HG03108 (cell line): ENCODE data around the gene ADCY3.
"Not testable (repeated sequence)": the region's sequence is repeated elsewhere in the genome, so short reads cannot be mapped to it uniquely, and the experiment has no call there.

ENCODE experiments used
- ATAC-seq: cut with Tn5 transposase; IDR thresholded peaks from one replicate; pipeline ENCODE4 v1.9.1; 2021; ENCODE audit warnings: moderate library complexity; ENCODE audit not compliant: unreplicated experiment

The ADCY3 gene

GRCh38 chr2:24819442-24820174, 100.4 kb downstream of the ADCY3 start:
- ATAC-seq: no peak

- ATAC-seq: no peak
These were observed 101.3 kb downstream of the ADCY3 start for GRCh38 chr2:24818721-24819167.

GRCh38 chr2:24816884-24817283, 103.2 kb downstream of the ADCY3 start:
- ATAC-seq: no peak

GRCh38 chr2:24816404-24816803, 103.6 kb downstream of the ADCY3 start:
- no peak for ATAC-seq

- no peak for ATAC-seq
These were observed 104.9 kb downstream of the ADCY3 start for GRCh38 chr2:24815171-24815570.

GRCh38 chr2:24814516-24814915, 105.5 kb downstream of the ADCY3 start:
- ATAC-seq: no peak

GRCh38 chr2:24813691-24814137, 106.3 kb downstream of the ADCY3 start:
- no peak for ATAC-seq

GRCh38 chr2:24809316-24810007, 110.6 kb downstream of the ADCY3 start:
- no peak for ATAC-seq

- no peak for ATAC-seq
These were observed 113.4 kb downstream of the ADCY3 start for GRCh38 chr2:24806661-24807036.

GRCh38 chr2:24805811-24806660, 114.0 kb downstream of the ADCY3 start:
- not testable (repeated sequence) for ATAC-seq

- not testable (repeated sequence) for ATAC-seq
These were observed 119.5 kb downstream of the ADCY3 start for GRCh38 chr2:24800487-24800886.

GRCh38 chr2:24797644-24798043, 122.4 kb downstream of the ADCY3 start:
- ATAC-seq: no peak

GRCh38 chr2:24793761-24794435, 126.1 kb downstream of the ADCY3 start:
- ATAC-seq: no peak

- ATAC-seq: peak; percentile 93
These were observed 126.9 kb downstream of the ADCY3 start, which contains the start of the genes CENPO and PTRHD1 for GRCh38 chr2:24792874-24793760. TSS of gene CENPO (plus strand) at chr2:24793425. CDS start at chr2:24793920, 495 bp downstream. TSS of gene PTRHD1 (minus strand) at chr2:24793391. CDS start at chr2:24793377, 14 bp downstream.

- ATAC-seq: no peak
These were observed 127.5 kb downstream of the ADCY3 start for GRCh38 chr2:24792542-24792873.

- no peak for ATAC-seq
These were observed 128.6 kb downstream of the ADCY3 start for GRCh38 chr2:24791452-24791851.

GRCh38 chr2:24788816-24789215, 131.2 kb downstream of the ADCY3 start:
- ATAC-seq: no peak

GRCh38 chr2:24787532-24787931, 132.5 kb downstream of the ADCY3 start:
- no peak for ATAC-seq

- ATAC-seq: peak; percentile 68
These were observed 134.2 kb downstream of the ADCY3 start for GRCh38 chr2:24785671-24786321.
